BLaER1 treated with 17β-estradiol and CSF1 and Interleukin-3, amounts not matched to agents 10 nM and 100 nM (cell line): Measurements from ENCODE around the gene AKR1C3.

Source experiments
- H3K27ac ChIP-seq, 11 experiments: shearing (Covaris generic); formaldehyde crosslinking; 2 replicates each; pipeline ENCODE4 v1.8.1; 2022
- H3K27me3 ChIP-seq, 11 experiments: shearing (Covaris generic); formaldehyde crosslinking; 2 replicates each; pipeline ENCODE4 v1.8.1; 2022
- H3K36me3 ChIP-seq, 11 experiments: shearing (Covaris generic); formaldehyde crosslinking; 2 replicates each; pipeline ENCODE4 v1.8.1; 2022
- H3K4me1 ChIP-seq, 10 experiments: shearing (Covaris generic); formaldehyde crosslinking; 2 replicates each; pipeline ENCODE4 v1.8.1; 2022
- H3K4me2 ChIP-seq, 11 experiments: shearing (Covaris generic); formaldehyde crosslinking; 2 replicates each; pipeline ENCODE4 v1.8.1; 2022
- H3K4me3 ChIP-seq, 10 experiments: shearing (Covaris generic); formaldehyde crosslinking; 2 replicates each; pipeline ENCODE4 v1.8.1; 2022
- H3K9ac ChIP-seq, 11 experiments: shearing (Covaris generic); formaldehyde crosslinking; 2 replicates each; pipeline ENCODE4 v1.8.1; 2022
- H3K9me3 ChIP-seq, 11 experiments: shearing (Covaris generic); formaldehyde crosslinking; replicated peaks in 1 of 11; 2 replicates each; pipeline ENCODE4 v1.8.1; 2022
- H4K20me1 ChIP-seq, 11 experiments: shearing (Covaris generic); formaldehyde crosslinking; 2 replicates each; pipeline ENCODE4 v1.8.1; 2022
- Cebpa-rat ChIP-seq, 11 experiments: shearing (Covaris generic); IDR thresholded peaks; 2 replicates each; pipeline ENCODE4 v1.8.1; 2022

Gene AKR1C3

DNA sequence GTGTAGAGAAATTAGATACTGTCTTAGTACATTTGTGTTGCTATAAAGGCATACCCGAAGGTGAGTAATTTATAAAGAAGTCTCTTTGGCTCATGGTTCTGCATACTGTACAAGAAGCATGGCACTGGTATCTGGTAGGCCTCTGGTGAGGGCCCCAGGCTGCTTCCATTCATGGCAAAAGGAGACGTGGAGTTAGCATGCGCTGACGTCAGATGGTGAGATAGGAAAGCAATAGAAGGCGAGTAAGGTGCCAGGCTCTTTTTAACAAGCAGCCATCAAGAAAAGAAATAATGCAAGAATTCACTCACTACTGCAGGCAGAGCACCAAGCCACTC, 52.7 kb downstream of the AKR1C3 start:
- Histone ChIP-seq H3K4me2 (no peak overlapping the region), H4K20me1 (no peaks in the 10 kb centered on the region), H3K4me3 (no peak overlapping the region), H3K36me3 (no peaks in the 10 kb centered on the region), H3K9me3 (peaks cover 0 to 26% (median 17%) of the 10 kb centered on the region in 11 experiments; a peak in 15 of 22 replicates), H3K9ac (no peak overlapping the region), H3K27me3 (no peaks in the 10 kb centered on the region), H3K27ac (no peak overlapping the region), H3K4me1 (peaks cover 0 to 3% (median 0%) of the 10 kb centered on the region in 10 experiments; a peak in 4 of 20 replicates)
- no peak for TF ChIP-seq Cebpa-rat (IDR thresholded peaks at IDR 0.05)

DNA sequence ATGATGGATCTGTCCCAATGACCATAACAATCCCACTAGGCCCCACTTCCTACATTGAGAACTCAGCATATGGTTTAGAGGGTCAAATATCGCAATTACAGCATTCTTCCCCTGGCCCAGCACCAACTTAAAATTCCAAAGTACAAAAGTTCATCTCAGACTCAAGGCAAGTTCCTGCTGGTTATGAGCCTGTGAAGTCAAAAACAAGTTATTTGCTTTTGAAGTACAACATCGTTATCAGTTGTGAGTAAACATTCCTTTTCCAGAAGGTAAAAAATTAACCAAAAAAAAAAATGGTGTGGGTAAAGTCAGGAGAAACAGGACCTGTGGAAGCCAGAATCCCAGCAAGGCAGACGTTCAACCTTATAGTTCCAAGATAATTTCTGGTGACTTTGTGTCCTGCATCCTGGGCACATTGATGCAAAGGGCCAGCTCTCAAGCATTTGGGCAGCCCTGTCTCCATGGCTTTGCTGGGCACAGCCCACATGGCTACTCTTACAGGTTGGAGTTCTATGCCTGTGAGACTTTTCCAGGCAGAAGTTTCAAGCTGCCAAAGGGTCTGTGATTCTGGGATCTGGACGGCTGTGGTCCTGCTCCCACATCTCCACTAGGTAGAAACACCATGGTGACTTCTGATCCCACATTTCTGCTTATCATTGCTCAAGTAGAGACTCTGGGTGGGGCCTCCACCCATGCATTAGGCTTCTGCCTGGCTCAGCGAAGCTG, 53.2 kb downstream of the AKR1C3 start:
- Histone ChIP-seq H3K4me3 (no peak overlapping the region), H4K20me1 (no peaks in the 10 kb centered on the region), H3K9ac (no peak overlapping the region), H3K27ac (no peak overlapping the region), H3K9me3 (peaks cover 3 to 30% (median 17%) of the 10 kb centered on the region in 11 experiments; a peak in 15 of 22 replicates), H3K4me2 (no peak overlapping the region), H3K27me3 (no peaks in the 10 kb centered on the region), H3K36me3 (no peaks in the 10 kb centered on the region), H3K4me1 (no peaks in the 10 kb centered on the region)
- TF ChIP-seq Cebpa-rat (IDR thresholded peaks at IDR 0.05): no peak

DNA sequence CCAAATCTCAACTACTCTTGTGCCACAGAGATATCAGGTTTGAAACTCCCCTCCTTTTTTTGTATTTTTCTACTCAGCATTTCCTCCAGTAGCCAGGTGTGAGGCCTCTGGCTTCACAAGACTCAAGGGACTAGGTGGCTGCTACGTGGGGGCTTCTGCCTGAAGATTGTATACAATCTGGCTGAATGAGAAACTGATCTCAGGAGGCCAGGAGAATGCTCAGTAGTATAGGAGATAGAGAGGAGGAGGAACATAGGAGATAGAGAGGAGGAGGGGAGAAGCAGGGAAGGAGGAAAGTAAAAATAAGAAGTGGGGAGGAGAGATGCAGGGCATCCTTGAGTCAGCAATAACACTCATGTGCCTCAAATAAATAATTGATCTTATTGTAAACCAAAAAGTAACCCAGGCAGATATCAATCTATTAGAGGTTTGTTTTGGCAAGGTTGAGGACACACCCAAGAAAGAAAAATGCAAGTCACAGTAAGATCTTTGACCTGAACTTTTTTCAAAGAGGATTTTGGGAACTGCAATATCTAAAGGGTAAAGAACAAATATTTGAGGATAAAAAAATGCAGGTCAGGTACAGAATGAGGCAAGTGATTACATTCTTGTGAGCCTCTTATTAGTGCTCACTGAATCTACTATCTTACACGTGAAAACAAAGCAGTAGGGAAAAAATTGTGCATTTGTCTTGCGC, 53.9 kb downstream of the AKR1C3 start:
- Histone ChIP-seq H3K9ac (no peak overlapping the region), H3K9me3 (peaks cover 5 to 30% (median 17%) of the 10 kb centered on the region in 11 experiments; a peak in 15 of 22 replicates), H3K4me2 (no peak overlapping the region), H3K4me1 (no peaks in the 10 kb centered on the region), H3K27me3 (no peaks in the 10 kb centered on the region), H4K20me1 (no peaks in the 10 kb centered on the region), H3K36me3 (no peaks in the 10 kb centered on the region), H3K27ac (no peak overlapping the region), H3K4me3 (no peak overlapping the region)
- no peak for TF ChIP-seq Cebpa-rat (IDR thresholded peaks at IDR 0.05)

DNA sequence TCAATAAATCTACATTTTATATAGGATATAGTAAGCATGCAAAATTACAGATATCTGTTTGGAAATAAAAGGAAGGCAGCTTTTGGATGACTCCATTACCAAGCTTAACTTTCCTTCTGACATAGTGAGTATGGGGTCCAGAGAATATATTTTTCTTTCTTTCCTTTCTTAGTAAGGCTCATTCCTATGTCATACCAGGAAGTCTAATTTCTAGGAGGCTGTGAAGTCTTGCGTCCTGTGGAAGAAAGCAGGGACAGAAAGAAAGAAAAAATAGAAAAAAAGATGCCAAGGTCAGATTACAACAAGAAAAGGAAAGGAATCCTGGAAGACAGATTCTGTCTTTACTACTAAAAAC, 54.4 kb downstream of the AKR1C3 start:
- peaks cover 5 to 30% (median 17%) of the 10 kb centered on the region in 11 experiments; a peak in 15 of 22 replicates for H3K9me3 ChIP-seq
- H3K4me3 ChIP-seq: no peak overlapping the region
- no peak overlapping the region for H3K27ac ChIP-seq
- no peak overlapping the region for H3K4me2 ChIP-seq
- no peaks in the 10 kb centered on the region for H3K27me3 ChIP-seq
- no peaks in the 10 kb centered on the region for H3K36me3 ChIP-seq
- H3K9ac ChIP-seq: no peak overlapping the region
- H4K20me1 ChIP-seq: no peaks in the 10 kb centered on the region
- no peaks in the 10 kb centered on the region for H3K4me1 ChIP-seq
- TF ChIP-seq Cebpa-rat (IDR thresholded peaks at IDR 0.05): no peak

DNA sequence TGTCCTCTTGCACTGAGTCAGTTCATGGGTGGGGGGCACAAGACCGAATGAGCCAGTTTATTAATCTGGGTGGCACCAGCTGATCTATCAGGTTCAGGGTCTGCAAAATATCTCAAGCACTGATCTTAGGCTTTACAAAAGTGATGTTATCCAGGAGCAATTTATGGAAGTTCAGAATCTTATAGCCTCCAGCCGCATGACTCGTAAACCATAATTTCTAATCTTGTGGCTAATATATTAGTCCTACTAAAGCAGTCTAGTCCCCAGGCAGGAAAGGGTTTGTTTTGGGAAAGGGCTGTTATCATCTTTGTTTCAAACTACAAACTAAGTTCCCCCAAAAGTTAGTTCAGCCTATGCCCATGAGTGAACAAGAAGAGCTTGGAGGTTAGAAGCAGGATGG, 56.9 kb downstream of the AKR1C3 start:
- Histone ChIP-seq H3K4me3 (no peak overlapping the region), H3K9me3 (peaks cover 5 to 30% (median 17%) of the 10 kb centered on the region in 11 experiments; a peak in 15 of 22 replicates), H3K27ac (no peak overlapping the region), H3K27me3 (no peaks in the 10 kb centered on the region), H3K9ac (no peak overlapping the region), H4K20me1 (no peaks in the 10 kb centered on the region), H3K36me3 (no peaks in the 10 kb centered on the region), H3K4me2 (no peak overlapping the region), H3K4me1 (no peaks in the 10 kb centered on the region)
- no peak for TF ChIP-seq Cebpa-rat (IDR thresholded peaks at IDR 0.05)

DNA sequence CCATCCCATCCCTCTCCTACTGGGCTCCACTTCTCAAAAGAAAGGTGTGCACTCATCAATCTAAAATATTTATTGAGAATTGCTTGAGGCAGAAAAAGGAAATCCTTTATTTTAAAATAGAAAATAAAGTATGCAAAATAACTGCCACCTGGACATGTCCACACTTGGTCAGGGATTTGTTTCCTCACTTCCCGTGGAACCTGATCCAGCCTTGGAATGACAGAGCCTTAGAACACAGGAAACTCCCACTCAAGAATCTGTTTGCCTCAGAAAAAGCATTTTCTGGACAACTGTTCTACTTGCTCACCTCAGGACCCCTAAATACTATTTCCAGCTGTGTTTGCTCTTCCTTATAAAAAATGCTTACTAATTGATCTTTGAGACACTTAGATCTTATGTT, 61.7 kb downstream of the AKR1C3 start:
- Histone ChIP-seq H3K4me1 (peaks cover 0 to 8% (median 0%) of the 10 kb centered on the region in 10 experiments; a peak in 3 of 20 replicates), H3K4me3 (no peak overlapping the region), H4K20me1 (no peaks in the 10 kb centered on the region), H3K27ac (no peak overlapping the region), H3K36me3 (no peaks in the 10 kb centered on the region), H3K9me3 (peaks cover 6 to 50% (median 24%) of the 10 kb centered on the region in 11 experiments; a peak in 21 of 22 replicates), H3K9ac (no peak overlapping the region), H3K4me2 (no peak overlapping the region), H3K27me3 (no peaks in the 10 kb centered on the region)
- no peak for TF ChIP-seq Cebpa-rat (IDR thresholded peaks at IDR 0.05)
